ENCODE measurements around the gene EXO1.
"Not testable (repeated sequence)": the region's sequence is repeated elsewhere in the genome, so short reads cannot be mapped to it uniquely, and the experiment has no call there.

EXO1 gene

DNA sequence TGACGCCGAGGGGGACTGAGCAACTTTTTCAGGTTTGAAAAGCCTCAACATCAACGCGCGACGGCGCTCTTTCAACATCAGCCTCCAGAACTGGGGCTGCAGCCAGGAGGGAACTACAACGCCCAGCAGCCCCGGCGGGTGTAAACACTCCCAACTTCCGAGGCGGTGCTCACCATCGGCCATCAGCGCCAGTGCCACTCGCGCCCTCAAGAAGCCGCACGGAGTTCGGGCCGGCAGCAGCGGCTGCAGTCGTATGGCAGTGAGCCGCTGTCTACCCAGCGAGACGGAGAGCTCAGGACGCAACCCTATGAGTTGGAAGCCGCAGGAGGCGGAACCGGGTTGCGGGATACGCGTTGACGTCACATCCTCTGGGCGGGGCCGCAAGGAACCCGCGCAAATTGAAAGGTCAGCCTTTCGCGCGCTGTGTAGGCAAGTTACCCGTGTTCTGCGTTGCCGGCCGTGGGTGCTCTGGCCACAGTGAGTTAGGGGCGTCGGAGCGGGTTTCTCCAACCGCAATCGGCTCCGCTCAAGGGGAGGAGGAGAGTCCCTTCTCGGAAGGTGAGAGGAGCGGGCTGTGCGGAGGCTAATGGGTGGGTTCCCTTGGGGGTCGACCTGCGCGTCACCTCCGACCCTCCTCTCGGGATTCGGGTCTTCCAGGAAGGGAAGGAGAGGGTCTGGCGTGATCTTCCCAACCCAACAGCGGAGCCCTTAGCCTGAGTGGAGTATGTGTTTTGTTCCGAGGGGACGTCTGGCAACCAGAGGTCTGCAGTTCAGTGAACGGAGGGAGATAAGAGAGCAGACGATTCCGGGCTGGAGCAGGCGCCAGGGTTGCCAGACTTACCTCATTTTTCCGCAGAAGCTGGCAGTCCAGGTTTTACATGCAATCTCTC, at the start of gene EXO1:
TSS of gene EXO1 (plus strand) at position 409 of the 890 bp plus-strand sequence. CDS start 2,222 bp downstream, outside the sequence.
- peak; percentile 84 for DNase-seq

DNA sequence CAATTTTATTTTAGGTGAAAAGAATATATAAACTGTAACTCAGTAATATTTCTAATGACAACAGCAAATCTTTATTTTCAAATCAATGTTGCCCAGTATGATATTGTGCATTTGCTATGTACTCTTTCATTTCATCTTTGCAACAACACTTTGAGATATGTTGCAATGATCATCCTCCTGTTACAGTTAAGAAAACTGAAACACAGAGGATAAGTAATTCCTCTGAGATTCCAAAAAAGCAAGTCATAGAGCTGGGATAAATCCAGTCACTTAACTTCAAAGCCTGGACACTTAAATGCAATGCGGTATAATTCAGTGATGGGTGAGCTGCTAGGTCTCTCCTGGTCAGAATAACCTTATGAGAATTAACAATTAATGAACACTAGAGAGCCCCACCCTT, 48.6 kb upstream of the EXO1 start:
- no peak for DNase-seq

DNA sequence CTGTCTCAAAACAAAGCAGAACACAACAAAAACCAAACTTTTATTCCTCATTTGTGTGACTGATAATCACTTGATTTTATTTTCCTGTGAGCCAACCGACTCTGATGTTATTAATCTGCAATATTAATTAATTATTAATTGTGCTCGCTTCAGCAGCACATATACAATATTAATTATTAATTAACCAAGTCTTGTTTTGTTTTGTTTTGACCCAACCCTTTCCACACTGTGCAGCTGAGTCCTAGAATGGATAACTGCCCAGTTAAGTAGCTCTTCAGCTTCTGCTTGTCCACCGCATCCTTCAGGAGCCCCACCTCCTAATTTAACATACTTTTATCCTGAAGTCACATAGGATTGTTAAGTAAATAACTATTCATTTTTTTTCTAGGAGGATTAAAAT, 47.4 kb upstream of the EXO1 start:
- no peak for DNase-seq

DNA sequence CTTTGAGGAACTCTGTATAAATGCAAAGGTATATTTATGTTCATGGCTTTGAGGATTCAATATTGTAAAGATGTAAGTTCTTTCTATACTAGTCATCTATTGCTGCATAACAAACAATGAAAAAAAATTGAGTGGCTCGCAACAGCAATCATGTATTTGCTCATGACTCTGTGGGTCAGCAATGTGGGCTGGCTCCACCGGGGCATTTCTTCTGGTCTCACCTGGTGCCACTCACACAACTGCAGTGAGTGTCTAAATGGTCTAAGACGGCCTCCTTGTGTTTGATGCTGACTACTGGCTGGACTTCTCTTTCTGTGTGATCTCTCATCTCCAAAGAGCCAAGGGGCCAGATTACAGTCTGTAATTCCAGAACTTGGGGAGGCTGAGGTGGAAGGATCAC, 45.1 kb upstream of the EXO1 start:
- DNase-seq = no peak

DNA sequence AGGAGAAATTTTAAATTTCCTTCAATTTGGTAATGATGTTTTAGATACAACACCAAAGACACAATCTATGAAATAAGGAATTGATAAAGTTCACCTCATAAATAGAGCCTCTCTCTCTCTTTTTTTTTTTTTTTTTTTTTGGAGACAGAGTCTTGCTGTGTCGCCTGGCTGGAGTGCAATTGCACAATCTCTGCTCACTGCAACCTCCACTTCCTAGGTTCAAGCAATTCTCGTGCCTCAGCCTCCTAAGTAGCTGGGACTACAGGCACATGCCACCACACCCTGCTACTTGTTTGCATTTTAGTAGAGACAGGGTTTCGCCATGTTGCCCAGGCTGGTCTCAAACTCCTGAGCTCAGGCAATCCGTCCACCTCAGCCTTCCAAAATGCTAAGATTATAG, 43.3 kb upstream of the EXO1 start:
- not testable (repeated sequence) for DNase-seq

DNA sequence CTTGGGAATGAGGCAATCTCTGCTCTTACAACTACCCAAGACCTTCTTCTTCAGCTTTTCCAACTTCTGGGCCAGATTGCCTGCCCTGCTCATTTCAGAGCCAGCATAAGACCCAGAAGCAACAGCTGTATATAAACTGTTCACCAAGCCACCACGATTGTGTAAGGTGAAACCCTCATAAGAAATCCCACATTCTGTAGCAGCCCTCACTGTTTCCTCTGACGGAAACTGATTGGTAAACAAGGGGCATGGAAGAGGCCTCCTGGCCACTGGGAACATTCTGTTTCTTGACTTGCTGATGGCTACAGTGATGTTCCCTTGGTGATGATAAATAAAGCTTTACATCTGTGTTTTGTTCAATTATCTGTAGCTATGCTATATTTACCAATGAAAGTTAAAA, 39.7 kb upstream of the EXO1 start:
- no peak for DNase-seq

DNA sequence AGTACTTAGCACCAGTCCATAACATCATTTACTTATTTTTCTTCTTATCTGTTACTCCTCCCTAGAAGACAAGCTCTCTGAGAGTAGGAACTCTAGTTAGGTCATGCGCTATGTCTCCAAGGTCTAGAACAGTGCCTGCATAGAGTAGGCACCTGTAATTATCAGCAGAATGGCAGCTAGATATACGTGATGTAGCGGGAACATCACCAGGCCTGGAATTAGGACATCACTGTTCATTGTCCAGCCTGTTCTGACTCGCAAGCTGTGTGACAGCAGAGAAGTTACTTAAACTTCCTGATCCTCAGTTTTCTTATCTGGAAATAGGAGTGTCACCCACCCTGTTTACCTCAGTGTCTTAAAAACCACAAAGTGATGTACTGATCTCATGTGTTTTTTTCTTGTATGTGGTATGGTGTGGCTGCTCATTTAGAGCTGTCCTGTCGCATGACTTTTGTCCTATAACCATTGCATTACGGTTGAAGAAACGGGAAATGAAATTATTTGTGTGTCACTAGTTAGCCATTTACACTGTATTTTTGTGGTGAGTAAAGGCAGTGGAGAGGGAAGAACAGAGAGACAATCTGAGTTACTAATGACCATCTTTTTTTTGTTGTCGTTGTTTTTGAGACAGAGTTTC, 37.1 kb upstream of the EXO1 start:
- no peak for DNase-seq

DNA sequence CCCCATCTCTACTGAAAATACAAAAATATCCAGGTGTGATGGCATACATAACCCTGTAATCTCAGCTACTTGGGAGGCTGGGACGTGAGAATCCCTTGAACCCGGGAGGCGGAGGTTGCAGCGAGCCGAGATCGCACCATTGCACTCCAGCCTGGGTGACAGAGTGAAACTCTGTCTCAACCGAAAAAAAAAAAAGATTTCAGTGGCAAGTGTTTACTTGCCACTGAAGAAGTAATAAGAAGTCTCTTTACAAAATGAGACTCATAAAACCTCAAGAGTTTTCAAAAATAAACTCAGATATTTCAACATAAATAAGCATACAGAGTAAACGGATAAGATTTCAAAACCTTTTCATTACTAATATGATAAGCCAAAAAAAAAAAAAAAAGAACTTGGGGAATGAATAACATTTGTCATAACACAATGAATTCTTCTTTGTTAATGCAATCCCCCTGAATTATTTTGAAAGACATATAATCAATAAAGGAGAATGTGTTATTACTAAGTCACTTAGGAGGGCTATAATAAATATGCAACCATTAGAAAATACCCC, 34.2 kb upstream of the EXO1 start:
- no peak for DNase-seq

DNA sequence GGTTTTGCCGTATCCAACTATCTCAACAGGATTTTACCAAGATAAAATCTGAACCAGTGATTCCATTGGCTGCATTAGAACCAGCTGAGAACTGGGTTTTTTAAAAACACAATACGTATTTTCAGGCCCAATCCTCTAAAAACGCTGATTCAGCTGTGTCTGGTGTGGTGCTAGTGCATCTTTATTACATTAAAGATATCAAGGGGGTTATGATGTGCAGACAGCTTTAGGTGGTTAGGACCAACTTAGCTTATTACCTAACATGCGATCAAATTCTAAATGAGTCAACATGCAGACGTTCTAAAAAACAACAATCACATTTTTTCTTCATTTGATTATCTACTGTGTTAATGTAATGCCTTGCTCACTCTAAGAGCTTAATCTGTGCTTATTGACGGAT, 32.0 kb upstream of the EXO1 start:
- no peak for DNase-seq

DNA sequence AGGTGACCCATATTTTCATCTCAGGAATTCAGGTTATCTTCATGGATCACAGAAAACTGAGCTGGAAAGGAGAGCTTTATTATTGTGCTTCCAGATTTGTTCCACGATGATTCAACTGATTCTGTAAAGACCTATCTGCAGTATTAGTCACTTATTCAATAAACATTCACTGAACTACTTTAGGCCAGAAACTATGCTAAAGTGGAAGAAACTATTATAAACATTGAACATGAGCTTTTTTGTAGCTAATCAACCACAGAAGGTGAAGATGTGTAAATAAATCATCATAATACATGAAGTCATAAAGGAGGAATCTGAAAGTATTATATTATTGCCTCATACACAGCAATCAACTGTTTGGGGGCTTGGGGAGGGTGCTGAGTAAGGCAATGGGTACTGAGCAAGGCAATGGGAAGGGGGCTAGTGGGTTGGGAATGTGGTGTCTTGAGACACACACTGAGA, 30.6 kb upstream of the EXO1 start:
- DNase-seq = no peak

DNA sequence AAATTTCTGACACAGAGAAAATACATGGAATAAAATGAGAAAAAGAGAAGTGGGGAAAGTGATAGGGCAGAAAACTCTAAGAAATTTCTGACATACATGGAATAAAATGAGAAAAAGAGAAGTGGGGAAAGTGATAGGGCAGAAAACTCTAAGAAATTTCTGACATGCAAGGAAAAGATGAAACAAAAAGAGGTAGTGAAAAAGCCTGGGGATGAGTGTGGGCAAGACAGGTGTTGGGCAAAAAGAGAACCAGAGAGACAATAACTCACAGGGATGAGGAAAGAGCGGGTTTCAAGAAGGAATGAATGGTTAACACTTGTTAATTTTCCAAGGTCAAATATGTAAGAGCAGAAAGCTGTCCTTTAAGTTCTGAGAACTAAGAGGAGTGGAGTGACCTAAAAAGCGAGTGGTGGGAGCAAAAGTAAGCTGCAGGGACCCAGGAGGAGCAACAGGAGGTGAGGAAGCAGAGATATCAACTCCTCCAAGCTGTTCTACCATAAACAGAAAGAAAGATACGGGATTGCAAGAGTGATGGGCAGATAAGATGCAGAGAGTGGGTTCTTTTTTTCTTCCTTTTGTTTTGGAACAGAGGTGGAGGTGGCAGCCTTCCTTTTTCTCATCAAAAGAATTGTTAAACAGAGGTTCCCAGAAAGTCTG, 29.9 kb upstream of the EXO1 start:
- DNase-seq = no peak

DNA sequence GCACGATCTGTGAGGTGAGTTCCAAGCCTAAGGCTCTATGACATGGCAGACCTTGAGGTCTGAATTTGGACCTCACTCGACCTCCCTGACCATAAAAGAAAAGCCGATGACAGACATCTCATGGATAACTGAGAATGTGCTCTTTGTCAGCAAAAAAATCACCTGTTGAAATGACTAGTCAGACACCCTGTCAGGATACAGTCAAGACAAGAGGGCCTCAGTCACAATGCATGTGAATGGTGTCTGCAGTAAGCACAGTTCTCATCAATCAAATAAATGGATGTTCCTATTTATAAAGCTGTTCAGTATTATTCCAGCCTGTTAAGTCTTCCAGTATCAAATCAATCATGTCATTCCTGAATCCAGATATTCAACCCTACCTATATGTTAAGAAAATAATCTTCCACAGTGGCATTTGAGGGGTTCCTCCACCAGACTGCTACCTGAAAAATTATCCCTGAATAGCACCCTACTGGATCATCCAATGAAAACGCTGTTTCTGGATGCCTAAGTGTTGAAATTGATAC, 28.6 kb upstream of the EXO1 start:
- DNase-seq = no peak

DNA sequence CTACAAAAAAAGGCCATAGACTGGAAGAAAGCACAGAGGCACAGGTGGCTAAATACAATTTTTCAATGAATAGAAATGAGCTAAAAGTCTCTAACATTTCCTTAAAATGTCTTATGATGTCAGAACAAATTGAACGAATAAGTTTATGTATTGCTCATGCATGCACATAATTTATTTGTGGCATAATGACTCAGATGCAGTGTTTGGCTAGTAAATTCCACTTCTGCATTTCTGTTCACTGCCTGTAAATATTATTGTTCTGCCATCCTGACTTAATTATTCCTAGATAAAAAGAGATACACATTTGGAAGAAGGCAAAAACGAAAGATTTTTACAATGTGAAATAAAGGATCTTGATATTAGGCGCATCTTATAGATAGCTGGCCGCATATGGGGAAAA, 26.6 kb upstream of the EXO1 start:
- DNase-seq = no peak

DNA sequence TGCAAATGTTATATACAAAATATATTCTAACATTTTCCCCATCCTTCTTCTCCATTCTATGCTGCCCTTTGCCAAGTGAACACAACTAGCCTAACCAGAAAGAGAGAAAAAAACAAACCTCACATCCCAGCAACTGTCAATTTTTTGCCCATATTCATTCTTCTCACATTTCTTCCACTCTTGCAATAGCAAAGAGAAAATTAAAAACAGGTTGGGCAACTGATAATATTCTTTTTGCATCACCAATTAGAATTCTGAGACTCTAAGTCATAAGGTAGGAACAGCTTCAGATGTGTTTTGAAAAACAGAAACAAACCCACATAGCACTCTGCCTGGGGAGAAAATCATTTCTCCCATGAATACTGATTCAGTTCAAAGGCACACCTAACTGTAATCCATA, 25.2 kb upstream of the EXO1 start:
- DNase-seq = no peak

DNA sequence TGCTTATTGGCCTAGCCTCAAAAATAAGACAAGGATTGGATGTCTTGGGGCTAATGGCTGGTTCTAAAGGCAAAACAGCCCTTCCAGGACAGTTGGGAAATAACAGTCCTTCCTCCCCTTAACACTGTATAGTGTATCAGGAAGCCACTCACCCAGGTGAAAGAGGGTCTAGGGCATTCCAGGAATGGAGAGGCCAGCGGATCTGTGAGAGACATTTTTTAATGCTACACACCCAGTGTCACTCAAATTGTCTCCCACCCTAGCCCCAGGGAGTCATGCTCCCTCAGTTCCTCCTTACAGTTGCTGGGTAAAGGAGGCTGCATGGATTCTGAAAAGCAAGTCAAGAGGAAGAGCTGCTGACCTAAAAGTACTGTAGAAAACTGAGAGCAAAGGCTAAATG, 24.1 kb upstream of the EXO1 start:
- DNase-seq = no peak

DNA sequence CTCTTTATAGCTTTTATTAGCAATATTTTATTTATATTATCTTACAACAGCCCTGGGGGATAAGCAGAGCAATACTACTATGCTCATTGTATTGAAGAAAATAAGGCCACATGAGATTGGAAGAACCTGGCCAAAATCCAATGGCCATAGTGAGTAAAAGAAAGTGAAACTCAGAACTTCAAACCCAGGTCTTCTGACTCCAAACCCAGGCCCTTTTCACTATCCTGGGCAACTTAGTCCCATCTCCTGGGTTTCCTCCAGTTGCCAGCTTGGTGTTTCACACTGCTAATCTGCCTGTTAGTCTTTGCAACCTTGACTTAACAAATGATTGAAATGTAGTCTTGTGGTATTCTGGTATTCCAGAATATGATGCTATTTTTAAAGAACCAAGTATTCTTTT, 22.4 kb upstream of the EXO1 start:
- DNase-seq = no peak

DNA sequence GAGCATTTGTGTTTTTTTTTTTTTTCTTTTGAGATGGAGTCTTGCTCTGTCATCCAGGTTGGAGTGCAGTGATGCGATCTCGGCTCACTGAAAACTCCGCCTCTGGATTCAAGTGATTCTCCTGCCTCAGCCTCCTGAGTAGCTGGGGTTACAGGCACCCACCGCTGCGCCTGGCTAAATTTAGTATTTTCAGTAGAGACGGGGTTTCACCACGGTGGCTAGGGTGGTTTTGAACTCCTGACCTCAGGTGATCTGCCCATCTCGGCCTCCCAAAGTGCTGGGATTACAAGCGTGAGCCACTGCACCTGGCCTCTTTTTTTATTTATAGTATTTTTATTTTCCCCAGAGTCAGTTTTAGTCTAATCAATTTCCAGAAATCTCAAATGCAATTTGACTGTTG, 21.4 kb upstream of the EXO1 start:
- DNase-seq = not testable (repeated sequence)

DNA sequence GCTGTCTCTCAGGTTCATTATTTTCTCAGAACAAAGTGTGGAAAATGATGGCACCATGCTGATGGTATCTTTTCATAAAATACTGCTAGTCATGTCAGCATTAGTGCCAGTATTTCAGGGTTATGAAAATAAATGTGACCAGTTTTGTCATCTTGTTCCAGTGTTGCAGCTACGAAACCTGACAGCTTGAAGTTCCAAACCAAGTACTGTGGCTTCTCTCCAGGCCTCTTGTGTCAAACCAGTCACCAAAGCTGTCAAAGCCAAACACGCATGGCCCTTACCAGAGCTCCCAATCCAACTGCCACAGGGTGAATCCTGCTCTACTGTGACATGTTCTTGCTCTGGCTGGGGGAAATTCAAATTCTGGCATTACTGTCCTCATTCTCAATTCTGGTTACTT, 20.7 kb upstream of the EXO1 start:
- DNase-seq = no peak

DNA sequence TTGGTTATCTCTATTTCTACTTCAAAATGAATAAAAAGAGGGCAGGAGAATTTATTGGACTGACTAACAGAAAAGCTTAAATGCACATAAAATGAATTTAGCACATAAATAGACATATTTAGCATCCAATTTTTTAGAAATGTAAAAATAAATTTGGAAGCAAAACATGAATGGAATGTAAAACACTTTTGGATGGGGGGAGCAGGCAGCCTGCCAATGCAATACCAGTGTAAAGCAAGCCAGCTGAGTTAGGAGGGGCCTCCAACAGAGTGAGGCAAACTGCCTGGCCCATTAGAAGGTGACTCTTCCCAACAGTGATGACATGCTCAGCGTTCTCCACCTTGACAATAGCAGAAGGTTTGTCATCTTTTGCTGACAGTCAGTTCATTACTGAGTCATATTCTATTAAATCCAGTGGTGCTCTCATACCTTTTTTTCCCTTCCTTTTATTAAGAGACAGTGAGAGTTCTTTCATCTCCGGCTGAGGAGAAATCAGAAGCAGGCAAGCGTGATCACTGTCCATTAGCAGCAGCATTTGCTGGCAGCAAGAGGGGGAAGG, 19.5 kb upstream of the EXO1 start:
- no peak for DNase-seq

DNA sequence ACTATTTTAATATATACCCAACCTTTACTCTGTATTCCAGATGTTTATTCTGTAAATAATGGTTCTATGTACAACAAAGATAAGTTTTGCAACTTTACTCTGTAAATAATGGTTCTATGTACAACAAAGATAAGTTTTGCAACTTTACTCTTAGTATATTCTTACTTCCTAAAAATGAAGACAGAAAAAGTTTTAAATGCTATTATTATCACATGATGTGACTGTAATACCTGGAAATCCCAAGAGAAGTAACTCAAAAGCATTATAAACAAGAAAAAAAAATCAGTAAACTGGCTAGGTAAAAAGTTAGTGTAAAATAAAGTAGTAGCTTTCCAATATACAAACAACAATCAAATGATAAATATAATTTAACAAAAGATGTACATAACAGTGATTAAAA, 18.5 kb upstream of the EXO1 start:
- DNase-seq = no peak

DNA sequence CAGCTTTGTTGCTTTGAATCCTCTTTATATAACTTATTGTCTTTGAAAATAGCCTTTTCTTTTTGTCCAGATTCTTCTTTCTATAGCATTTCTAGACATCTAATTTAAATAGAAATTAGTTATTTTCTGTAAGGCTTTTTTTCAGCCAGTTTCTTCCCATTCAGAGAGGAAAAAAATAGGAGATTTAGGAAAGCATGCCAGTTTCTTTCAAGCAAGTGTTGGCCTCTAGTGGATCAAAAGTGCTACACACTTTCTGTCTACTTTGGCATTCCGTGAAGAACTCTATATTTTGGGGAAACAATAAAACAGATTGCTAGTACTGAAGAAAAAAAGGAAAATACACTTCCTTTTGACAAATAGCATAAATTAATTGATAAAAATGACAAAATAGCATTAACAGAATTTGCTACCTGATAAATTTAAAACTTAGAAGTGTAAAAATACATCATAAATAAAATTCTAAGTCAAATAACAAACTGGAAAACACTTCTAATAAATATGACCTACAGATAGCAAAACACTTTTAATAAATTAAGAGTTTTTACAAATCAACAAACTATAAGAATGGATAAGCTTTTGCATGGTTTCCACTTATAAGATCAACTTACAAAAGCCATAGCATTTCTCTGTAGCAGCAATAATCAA, 13.1 kb upstream of the EXO1 start:
- DNase-seq = no peak

DNA sequence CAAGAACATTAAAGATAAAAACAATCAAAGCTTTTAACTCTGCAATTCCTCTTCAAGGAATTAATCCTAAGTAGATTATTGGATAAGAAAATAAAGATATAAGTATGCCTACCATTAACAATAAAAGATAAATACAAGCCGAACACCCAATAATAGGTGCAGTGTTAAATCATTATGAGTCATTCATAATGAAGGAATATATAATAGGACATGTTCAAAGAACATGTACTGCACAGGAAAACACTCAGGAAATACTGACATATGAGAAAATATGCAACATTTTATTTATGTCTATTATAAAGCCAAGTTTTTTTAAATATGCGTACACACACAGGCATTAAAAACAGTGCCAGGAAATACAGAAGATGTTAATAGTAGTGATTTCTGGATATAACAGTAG, 11.1 kb upstream of the EXO1 start:
- DNase-seq = no peak

DNA sequence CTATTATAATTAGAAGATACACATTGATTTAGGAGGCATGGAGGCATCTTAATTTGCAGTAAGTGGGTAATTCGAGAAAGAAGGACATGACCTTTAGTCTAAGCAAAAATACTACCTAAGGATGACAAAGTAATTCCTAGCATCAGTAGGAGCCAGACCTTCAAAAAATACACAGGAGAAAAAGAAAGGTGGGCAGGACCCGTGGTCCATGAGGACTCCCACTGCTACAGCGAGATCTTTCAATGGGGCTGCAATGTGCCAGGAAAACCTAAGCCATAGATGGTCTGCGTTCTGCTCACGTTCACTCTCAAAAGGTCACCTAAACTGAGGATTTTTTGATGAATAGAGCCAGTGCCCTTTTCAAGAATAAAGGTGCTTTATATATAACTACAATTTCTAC, 10.6 kb upstream of the EXO1 start:
- DNase-seq = no peak
